HUES6 (cell line): ENCODE data around the gene MRPL28.
"Not testable (repeated sequence)": the region's sequence is repeated elsewhere in the genome, so short reads cannot be mapped to it uniquely, and the experiment has no call there.

ENCODE experiments used
- H3K27ac ChIP-seq: 2 replicates; pipeline ENCODE4 v1.7.0; 2013; ENCODE audit warnings: low read depth, mild to moderate bottlenecking, low read length, inconsistent platforms
- H3K27me3 ChIP-seq: 2 replicates; pipeline ENCODE4 v1.6.1; 2013; ENCODE audit warnings: low read length; ENCODE audit not compliant: control insufficient read depth, insufficient read depth
- H3K36me3 ChIP-seq: 2 replicates; pipeline ENCODE4 v1.6.1; 2013; ENCODE audit warnings: low read length; ENCODE audit not compliant: control insufficient read depth, insufficient read depth
- H3K4me1 ChIP-seq: 2 replicates; pipeline ENCODE4 v1.6.1; 2013; ENCODE audit warnings: low read length; ENCODE audit not compliant: control insufficient read depth, insufficient read depth
- H3K4me3 ChIP-seq: 2 replicates; pipeline ENCODE4 v1.5.1; 2013; ENCODE audit warnings: low read depth, low read length
- H3K9ac ChIP-seq: one replicate; pipeline ENCODE4 v1.6.1; 2013; ENCODE audit warnings: mild to moderate bottlenecking, low read length
- H3K9me3 ChIP-seq: 2 replicates; pipeline ENCODE4 v1.6.1; 2013; ENCODE audit warnings: low read depth, low read length; ENCODE audit not compliant: control insufficient read depth, insufficient read depth

Gene MRPL28

DNA sequence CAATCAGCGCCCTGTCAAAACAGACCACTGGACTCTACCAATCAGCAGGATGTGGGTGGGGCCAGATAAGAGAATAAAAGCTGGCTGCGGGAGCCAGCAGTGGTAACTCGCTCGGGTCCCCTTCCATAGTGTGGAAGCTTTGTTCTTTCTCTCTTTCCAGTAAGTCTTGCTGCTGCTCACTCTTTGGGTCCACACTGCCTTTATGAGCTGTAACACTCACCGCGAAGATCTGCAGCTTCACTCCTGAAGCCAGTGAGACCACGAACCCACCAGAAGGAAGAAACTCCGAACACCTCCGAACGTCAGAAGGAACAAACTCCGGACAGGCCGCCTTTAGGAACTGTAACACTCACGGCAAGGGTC is 28.4 kb downstream of the MRPL28 start:
- H3K27me3 ChIP-seq, H3K9me3 ChIP-seq, H3K9ac ChIP-seq, H3K4me3 ChIP-seq, H3K4me1 ChIP-seq, H3K27ac ChIP-seq: not testable (repeated sequence)
- H3K36me3 ChIP-seq, result peaks cover 32% of the 10 kb centered on the region

GRCh38 chr16:341095-341973 is 29.0 kb downstream of the MRPL28 start:
- not testable (repeated sequence) for H3K4me1 ChIP-seq

GRCh38 chr16:340370-341091 is 29.8 kb downstream of the MRPL28 start:
- H3K27me3 ChIP-seq, result no peaks in the 10 kb centered on the region
- no peak overlapping the region for H3K9ac ChIP-seq
- peaks cover 8% of the 10 kb centered on the region; the same call in 1 of the 2 replicates for H3K4me1 ChIP-seq
- no peak overlapping the region for H3K27ac ChIP-seq
- H3K36me3 ChIP-seq, result peaks cover 18% of the 10 kb centered on the region
- H3K9me3 ChIP-seq, result no peaks in the 10 kb centered on the region
- no peak overlapping the region for H3K4me3 ChIP-seq

More at GRCh38 chr16:341095-341973, 29.0 kb downstream of the MRPL28 start:
- H3K27ac ChIP-seq, H3K9ac ChIP-seq, H3K4me3 ChIP-seq, H3K27me3 ChIP-seq, H3K9me3 ChIP-seq: not testable (repeated sequence)
- peaks cover 26% of the 10 kb centered on the region for H3K36me3 ChIP-seq

- no peak overlapping the region for H3K9ac ChIP-seq
- H3K4me1 ChIP-seq, result peaks cover 8% of the 10 kb centered on the region; the same call in 1 of the 2 replicates
- H3K9me3 ChIP-seq, result no peaks in the 10 kb centered on the region
- no peaks in the 10 kb centered on the region for H3K27me3 ChIP-seq
- no peak overlapping the region for H3K27ac ChIP-seq
- H3K4me3 ChIP-seq, result no peak overlapping the region
- H3K36me3 ChIP-seq, result peaks cover 12% of the 10 kb centered on the region
Observed at GRCh38 chr16:339680-340079, 30.7 kb downstream of the MRPL28 start.

DNA sequence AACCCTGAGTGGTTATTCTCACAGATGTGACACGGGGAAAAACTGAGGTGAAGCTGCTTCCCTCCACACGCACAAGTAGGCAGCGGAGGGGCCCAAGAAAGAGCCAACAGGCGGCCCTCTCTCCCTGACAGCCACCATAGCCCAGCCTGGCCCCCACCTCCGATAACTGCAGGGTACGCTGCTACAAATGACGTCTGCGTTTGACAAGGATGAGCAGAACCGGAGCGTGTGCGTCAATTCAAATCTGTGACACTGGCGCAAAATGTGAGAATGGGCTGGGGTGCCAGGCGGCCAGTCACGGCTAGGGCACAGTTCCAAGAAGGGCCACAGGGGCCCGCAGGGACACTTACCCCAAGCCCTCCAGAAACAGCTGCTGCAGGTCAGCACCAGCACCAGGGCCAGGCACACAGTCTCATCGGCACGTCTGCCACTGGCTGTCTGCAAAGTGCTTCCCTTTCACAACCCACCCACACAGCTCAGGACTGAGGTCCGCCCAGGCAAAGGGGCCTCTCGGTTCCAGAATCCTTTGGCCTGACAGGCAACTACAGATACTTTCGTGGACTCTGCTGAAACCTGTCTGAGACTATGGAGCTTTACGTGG is 32.3 kb downstream of the MRPL28 start:
- no peaks in the 10 kb centered on the region for H3K27me3 ChIP-seq
- H3K9me3 ChIP-seq, result no peaks in the 10 kb centered on the region
- no peak overlapping the region for H3K27ac ChIP-seq
- peaks cover 7% of the 10 kb centered on the region for H3K36me3 ChIP-seq
- H3K4me1 ChIP-seq, result peaks cover 7% of the 10 kb centered on the region; the same call in 1 of the 2 replicates
- H3K9ac ChIP-seq, result no peak overlapping the region
- H3K4me3 ChIP-seq, result no peak overlapping the region

DNA sequence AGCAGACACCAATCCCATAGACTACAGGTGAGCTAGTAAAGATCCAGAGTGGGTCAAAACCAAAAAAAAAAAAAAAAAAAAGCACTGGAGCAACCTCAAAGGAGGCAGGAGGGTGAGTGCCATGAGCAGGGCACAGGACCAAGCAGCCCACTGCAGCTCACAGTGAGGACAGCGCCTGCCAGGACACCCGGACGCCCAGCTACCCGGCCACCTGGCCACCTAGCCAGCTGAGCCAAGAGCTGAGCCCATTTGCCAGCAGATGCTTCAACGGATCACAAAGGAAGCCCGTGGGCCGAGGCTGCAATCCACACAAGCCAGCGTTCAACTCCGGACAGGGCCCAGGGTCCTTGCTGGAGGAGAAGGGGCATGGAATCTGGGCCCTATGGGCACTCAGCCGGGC is 32.9 kb downstream of the MRPL28 start:
- H3K27ac ChIP-seq, result 0 out of 2 replicates have a peak overlapping the region, but pooled peaks have one; percentile 52
- H3K9ac ChIP-seq, result no peak overlapping the region
- H3K9me3 ChIP-seq, result no peaks in the 10 kb centered on the region
- H3K4me3 ChIP-seq, result no peak overlapping the region
- H3K36me3 ChIP-seq, result peaks cover under 1% of the 10 kb centered on the region
- no peaks in the 10 kb centered on the region for H3K27me3 ChIP-seq
- peaks cover under 1% of the 10 kb centered on the region; the same call in 1 of the 2 replicates for H3K4me1 ChIP-seq

- H3K4me3 ChIP-seq, result no peak overlapping the region
- H3K4me1 ChIP-seq, result peaks cover 6% of the 10 kb centered on the region; the same call in 1 of the 2 replicates
- H3K27ac ChIP-seq, result no peak overlapping the region
- no peaks in the 10 kb centered on the region for H3K9me3 ChIP-seq
- H3K36me3 ChIP-seq, result no peaks in the 10 kb centered on the region
- no peaks in the 10 kb centered on the region for H3K27me3 ChIP-seq
- H3K9ac ChIP-seq, result no peak overlapping the region
Observed at GRCh38 chr16:336269-336668, 34.1 kb downstream of the MRPL28 start.

DNA sequence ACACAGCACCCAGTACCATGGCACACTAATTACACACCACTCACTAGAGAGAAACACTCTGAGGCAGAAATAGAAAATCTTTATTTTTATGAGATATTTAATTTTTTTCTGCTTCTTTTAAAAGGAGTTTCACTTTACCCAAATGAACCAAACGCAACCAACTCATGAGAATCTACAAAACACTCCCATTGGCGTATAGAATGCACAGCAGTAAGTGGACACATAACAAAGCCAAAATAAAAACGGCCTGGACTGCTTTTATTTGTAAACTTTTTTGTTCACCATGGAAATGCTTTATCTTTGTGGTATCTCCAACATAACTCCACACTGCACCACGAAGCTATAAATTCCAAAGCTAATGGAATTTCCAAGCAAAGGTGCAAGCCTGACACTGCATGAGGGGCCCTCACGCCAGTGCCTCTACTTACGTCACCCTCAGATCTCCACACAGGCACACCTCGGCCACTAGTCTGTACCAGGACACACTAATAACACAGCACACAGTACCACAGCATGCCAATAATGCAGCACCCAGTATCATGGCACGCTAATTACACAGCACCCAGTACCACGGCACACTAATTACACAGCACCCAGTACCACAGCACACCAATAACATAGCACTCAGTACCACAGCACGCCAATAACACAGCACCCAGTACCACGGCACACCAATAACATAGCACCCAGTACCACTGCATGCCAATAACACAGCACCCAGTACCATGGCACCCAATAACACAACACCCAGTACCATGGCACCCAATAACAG is 35.3 kb downstream of the MRPL28 start:
- H3K27ac ChIP-seq, H3K9ac ChIP-seq, H3K27me3 ChIP-seq, H3K36me3 ChIP-seq, H3K4me1 ChIP-seq, H3K9me3 ChIP-seq, H3K4me3 ChIP-seq: not testable (repeated sequence)

DNA sequence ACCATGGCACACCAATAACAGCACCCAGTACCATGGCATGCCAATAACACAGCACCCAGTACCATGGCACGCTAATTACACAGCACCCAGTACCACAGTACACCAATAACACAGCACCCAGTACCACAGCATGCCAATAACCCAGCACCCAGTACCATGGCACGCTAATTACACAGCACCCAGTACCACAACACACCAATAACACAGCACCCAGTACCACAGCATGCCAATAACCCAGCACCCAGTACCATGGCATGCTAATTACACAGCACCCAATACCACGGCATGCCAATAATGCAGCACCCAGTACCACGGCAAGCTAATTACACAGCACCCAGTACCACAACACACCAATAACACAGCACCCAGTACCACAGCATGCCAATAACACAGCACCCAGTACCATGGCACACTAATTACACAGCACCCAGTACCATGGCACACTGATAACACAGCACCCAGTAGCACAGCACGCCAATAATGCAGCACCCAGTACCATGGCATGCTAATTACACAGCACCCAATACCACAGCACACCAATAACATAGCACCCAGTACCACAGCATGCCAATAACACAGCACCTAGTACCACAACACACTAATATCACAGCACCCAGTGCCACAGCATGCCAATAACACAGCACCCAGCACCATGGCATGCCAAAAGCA is 36.0 kb downstream of the MRPL28 start:
- not testable (repeated sequence) for H3K4me1 ChIP-seq, H3K9ac ChIP-seq, H3K27ac ChIP-seq, H3K4me3 ChIP-seq, H3K36me3 ChIP-seq, H3K27me3 ChIP-seq, H3K9me3 ChIP-seq

- Histone ChIP-seq H3K27ac (no peak overlapping the region), H3K4me1 (peaks cover 9% of the 10 kb centered on the region; the same call in 1 of the 2 replicates), H3K4me3 (no peak overlapping the region), H3K9ac (no peak overlapping the region), H3K36me3 (no peaks in the 10 kb centered on the region), H3K9me3 (no peaks in the 10 kb centered on the region), H3K27me3 (no peaks in the 10 kb centered on the region)
Observed at GRCh38 chr16:333406-334094, 36.8 kb downstream of the MRPL28 start.
